Activated T-cell treated with anti-CD3 and anti-CD28 coated beads for 24 hours (primary cell): ENCODE measurements around the gene CUTC.
"Not testable (repeated sequence)": the region's sequence is repeated elsewhere in the genome, so short reads cannot be mapped to it uniquely, and the experiment has no call there.

Experiments
- DNase-seq: peaks from one replicate; pipeline ENCODE4 v3.0.0-alpha.2; 2020; ENCODE audit warnings: low read depth

CUTC gene

GRCh38 chr10:99742701-99743100, 10.7 kb downstream of the CUTC start:
- no peak for DNase-seq

- DNase-seq, result no peak
These were observed 11.8 kb downstream of the CUTC start for GRCh38 chr10:99743841-99744240.

GRCh38 chr10:99746166-99746565, 14.1 kb downstream of the CUTC start:
- DNase-seq, result not testable (repeated sequence)

GRCh38 chr10:99748823-99749451, 16.9 kb downstream of the CUTC start:
- DNase-seq, result no peak

- DNase-seq, result no peak
These were observed 18.6 kb downstream of the CUTC start for GRCh38 chr10:99750641-99751040.

- no peak for DNase-seq
These were observed 22.6 kb downstream of the CUTC start for GRCh38 chr10:99754670-99755069.

- DNase-seq, result no peak
These were observed 24.1 kb downstream of the CUTC start for GRCh38 chr10:99756159-99756558.

- no peak for DNase-seq
These were observed 26.3 kb downstream of the CUTC start for GRCh38 chr10:99758211-99758891.

- DNase-seq, result no peak
These were observed 28.3 kb downstream of the CUTC start for GRCh38 chr10:99760321-99760720.

GRCh38 chr10:99761365-99761764, 29.3 kb downstream of the CUTC start:
- no peak for DNase-seq

GRCh38 chr10:99765672-99766301, 33.8 kb downstream of the CUTC start:
- no peak for DNase-seq

GRCh38 chr10:99766302-99766681, 34.3 kb downstream of the CUTC start:
- DNase-seq, result no peak

- no peak for DNase-seq
These were observed 35.9 kb downstream of the CUTC start for GRCh38 chr10:99767901-99768300.

- no peak for DNase-seq
These were observed 36.5 kb downstream of the CUTC start for GRCh38 chr10:99768556-99768955.

GRCh38 chr10:99769706-99770105, 37.7 kb downstream of the CUTC start:
- DNase-seq, result no peak

GRCh38 chr10:99770408-99771045, 38.5 kb downstream of the CUTC start:
- no peak for DNase-seq

- DNase-seq, result no peak
These were observed 43.8 kb downstream of the CUTC start for GRCh38 chr10:99775850-99776249.

GRCh38 chr10:99777918-99778714, 46.1 kb downstream of the CUTC start:
- no peak for DNase-seq

GRCh38 chr10:99779335-99779734, 47.3 kb downstream of the CUTC start:
- no peak for DNase-seq

GRCh38 chr10:99781734-99782429, 49.8 kb downstream of the CUTC start:
- DNase-seq, result no peak

GRCh38 chr10:99782447-99783286, 50.6 kb downstream of the CUTC start, which contains the start of gene ABCC2:
ABCC2 (plus strand) TSS chr10:99782640; CDS start chr10:99782845, 205 bp downstream.
- no peak for DNase-seq
